C4-2B (cell line): ENCODE results near the gene PEX14.

ENCODE experiments used
- ZFX ChIP-seq: fragments of 450-650 bp; IDR thresholded peaks from 2 replicates; pipeline ENCODE4 v1.6.1; 2017
- TF ChIP-seq, protein P1 (sequence below): fragments of 450-650 bp; conservative IDR thresholded peaks from 2 replicates; pipeline ENCODE4 v1.5.1; 2017; ENCODE audit warnings: mild to moderate bottlenecking

GRCh38 chr1:10449751-10450150 is 25.0 kb upstream of the PEX14 start, which contains the start of gene CORT:
- TF ChIP-seq, protein P1, sequence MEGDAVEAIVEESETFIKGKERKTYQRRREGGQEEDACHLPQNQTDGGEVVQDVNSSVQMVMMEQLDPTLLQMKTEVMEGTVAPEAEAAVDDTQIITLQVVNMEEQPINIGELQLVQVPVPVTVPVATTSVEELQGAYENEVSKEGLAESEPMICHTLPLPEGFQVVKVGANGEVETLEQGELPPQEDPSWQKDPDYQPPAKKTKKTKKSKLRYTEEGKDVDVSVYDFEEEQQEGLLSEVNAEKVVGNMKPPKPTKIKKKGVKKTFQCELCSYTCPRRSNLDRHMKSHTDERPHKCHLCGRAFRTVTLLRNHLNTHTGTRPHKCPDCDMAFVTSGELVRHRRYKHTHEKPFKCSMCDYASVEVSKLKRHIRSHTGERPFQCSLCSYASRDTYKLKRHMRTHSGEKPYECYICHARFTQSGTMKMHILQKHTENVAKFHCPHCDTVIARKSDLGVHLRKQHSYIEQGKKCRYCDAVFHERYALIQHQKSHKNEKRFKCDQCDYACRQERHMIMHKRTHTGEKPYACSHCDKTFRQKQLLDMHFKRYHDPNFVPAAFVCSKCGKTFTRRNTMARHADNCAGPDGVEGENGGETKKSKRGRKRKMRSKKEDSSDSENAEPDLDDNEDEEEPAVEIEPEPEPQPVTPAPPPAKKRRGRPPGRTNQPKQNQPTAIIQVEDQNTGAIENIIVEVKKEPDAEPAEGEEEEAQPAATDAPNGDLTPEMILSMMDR = no peak
- TF ChIP-seq ZFX = no peak
